Duodenal mucosa (tissue), 2 donors: ENCODE measurements around the gene ZNF827.

Experiments used
- H3K27ac ChIP-seq: one replicate; pipeline ENCODE4 v1.7.0; 2013; ENCODE audit warnings: low read depth, low read length
- H3K27me3 ChIP-seq, 2 donors: one replicate each; pipeline ENCODE4 v1.7.0; 2013; ENCODE audit warnings: low read length in 2 of 2, control low read depth in 1 of 2; ENCODE audit not compliant: insufficient read depth in 2 of 2, control insufficient read depth in 1 of 2
- H3K36me3 ChIP-seq, 2 donors: one replicate each; pipeline ENCODE4 v1.7.0; 2013; ENCODE audit warnings: low read length in 2 of 2, control low read depth in 1 of 2; ENCODE audit not compliant: insufficient read depth in 2 of 2, control insufficient read depth in 1 of 2
- H3K4me1 ChIP-seq, 2 donors: one replicate each; pipeline ENCODE4 v1.7.0; 2013; ENCODE audit warnings: low read length in 2 of 2, control low read depth in 1 of 2; ENCODE audit not compliant: insufficient read depth in 2 of 2, control insufficient read depth in 1 of 2
- H3K4me3 ChIP-seq, 2 donors: one replicate each; pipeline ENCODE4 v1.7.0; 2013; ENCODE audit warnings: low read length in 2 of 2, low read depth in 1 of 2
- H3K9ac ChIP-seq, 2 donors: one replicate each; pipeline ENCODE4 v1.7.0; 2013; ENCODE audit warnings: low read length in 2 of 2, low read depth in 1 of 2
- H3K9me3 ChIP-seq, 2 donors: one replicate each; pipeline ENCODE4 v1.7.0; 2013; ENCODE audit warnings: low read length in 2 of 2, control low read depth in 1 of 2; ENCODE audit not compliant: control insufficient read depth in 1 of 2

The ZNF827 gene

DNA sequence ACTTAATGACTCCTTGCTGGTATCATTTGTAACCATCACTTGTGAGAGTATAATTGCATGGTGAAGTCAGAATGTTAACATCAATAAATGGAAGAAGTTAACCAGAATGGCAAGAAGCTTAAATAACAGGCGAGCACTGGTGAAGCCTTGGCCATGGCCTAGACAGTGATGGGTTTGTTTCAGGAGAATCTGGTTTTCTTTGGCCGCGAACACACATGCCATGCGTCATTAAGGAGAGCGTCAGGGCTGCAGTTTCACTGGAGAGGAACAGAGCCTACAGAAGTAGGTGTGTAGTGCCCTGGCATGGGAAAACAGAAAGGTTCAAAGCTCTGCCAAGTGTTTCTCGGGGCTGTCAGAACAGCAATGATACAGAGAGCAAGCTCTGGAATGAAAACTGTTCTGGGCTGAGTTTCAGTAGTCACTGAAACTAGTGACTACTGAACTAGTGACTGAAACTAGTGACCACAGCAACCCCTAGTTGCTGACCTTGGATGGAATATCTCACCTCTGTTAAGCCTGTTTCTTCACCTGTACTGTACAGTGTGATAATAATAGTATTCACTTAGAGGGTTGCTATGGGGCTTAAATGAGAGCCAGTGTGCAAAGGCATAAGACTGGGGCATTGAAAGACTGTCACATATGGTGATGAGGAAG lies 164.9 kb downstream of the ZNF827 start:
- H3K36me3 ChIP-seq = peaks cover 11 to 61% of the 10 kb centered on the region in 2 donors
- no peak overlapping the region for H3K27ac ChIP-seq
- H3K4me1 ChIP-seq = no peaks in the 10 kb centered on the region
- no peaks in the 10 kb centered on the region for H3K27me3 ChIP-seq
- H3K9ac ChIP-seq = no peak overlapping the region
- H3K4me3 ChIP-seq = no peak overlapping the region
- no peaks in the 10 kb centered on the region for H3K9me3 ChIP-seq

DNA sequence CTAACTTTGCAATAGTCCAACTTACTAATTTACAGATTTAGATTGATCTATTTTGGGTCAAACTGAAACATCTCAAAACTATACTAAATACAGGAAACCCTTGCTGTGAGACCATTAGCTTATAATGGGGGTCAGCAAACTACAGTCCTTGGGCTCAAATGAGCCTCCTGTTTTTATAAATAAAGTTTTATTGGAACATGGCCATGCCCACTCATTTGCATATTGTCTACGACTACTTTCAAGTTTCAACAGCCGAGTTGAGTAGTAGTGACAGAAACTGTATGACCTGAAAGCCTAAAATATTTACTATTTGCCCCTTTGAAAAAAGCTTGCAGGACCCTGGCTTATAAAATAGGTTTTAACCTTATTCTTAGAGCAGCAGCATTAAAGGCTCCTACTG lies 166.3 kb downstream of the ZNF827 start:
- H3K9ac ChIP-seq = no peak overlapping the region
- no peak overlapping the region for H3K4me3 ChIP-seq
- no peaks in the 10 kb centered on the region for H3K9me3 ChIP-seq
- peaks cover 11 to 65% of the 10 kb centered on the region in 2 donors for H3K36me3 ChIP-seq
- no peaks in the 10 kb centered on the region for H3K27me3 ChIP-seq
- H3K27ac ChIP-seq = no peak overlapping the region
- H3K4me1 ChIP-seq = no peaks in the 10 kb centered on the region

DNA sequence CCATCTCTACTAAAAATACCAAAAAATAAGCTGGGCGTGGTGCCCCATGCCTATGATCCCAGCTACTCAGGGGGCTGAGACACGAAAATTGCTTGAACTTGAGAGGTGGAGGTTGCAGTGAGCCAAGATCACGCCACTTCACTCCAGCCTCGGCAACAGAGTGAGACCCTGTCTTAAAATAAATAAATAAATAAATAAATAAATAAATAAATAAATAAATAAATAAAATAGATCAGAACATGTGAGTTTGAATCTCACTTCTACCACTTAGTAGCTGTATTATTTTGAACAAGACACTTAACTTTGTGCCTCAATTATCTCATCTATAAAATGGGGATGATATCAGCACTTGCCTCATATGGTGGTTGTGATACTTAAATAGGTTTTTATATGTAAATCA lies 168.5 kb downstream of the ZNF827 start:
- Histone ChIP-seq H3K9me3 (no peaks in the 10 kb centered on the region), H3K27ac (no peak overlapping the region), H3K27me3 (no peaks in the 10 kb centered on the region), H3K4me3 (no peak overlapping the region), H3K9ac (no peak overlapping the region), H3K36me3 (peaks cover 11 to 56% of the 10 kb centered on the region in 2 donors), H3K4me1 (no peaks in the 10 kb centered on the region)

GRCh38 chr4:145769450-145770037 lies 169.1 kb downstream of the ZNF827 start:
- Histone ChIP-seq H3K4me3 (no peak overlapping the region), H3K27me3 (no peaks in the 10 kb centered on the region), H3K36me3 (peaks cover 11 to 56% of the 10 kb centered on the region in 2 donors), H3K4me1 (no peaks in the 10 kb centered on the region), H3K9ac (no peak overlapping the region), H3K9me3 (no peaks in the 10 kb centered on the region), H3K27ac (no peak overlapping the region)

GRCh38 chr4:145766273-145766672 lies 172.3 kb downstream of the ZNF827 start:
- no peaks in the 10 kb centered on the region for H3K4me1 ChIP-seq
- peaks cover 18 to 45% of the 10 kb centered on the region in 2 donors for H3K36me3 ChIP-seq
- H3K27me3 ChIP-seq = no peaks in the 10 kb centered on the region
- H3K9ac ChIP-seq = no peak overlapping the region
- H3K27ac ChIP-seq = no peak overlapping the region
- no peaks in the 10 kb centered on the region for H3K9me3 ChIP-seq
- H3K4me3 ChIP-seq = no peak overlapping the region

DNA sequence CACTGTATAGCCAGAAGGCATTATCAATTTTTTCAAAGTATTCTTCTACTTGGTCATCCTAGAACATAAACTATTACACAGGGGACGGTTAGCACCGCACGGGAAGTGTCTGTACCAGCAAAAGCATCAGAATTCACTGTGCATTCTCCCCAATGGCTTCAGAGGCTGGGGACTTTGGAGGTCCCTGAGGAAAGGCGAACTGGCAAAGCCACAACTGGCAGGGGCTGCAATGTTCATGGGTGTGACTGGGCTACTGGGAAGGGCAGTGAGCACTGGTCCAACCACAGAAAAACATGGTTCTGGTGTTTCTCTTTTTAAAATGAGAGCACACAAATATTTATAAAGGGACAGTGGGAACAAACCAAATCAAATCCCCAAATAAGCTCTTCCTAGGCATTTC lies 175.2 kb downstream of the ZNF827 start:
- H3K9ac ChIP-seq = no peak overlapping the region
- H3K27ac ChIP-seq = no peak overlapping the region
- peaks cover 24 to 58% of the 10 kb centered on the region in 2 donors for H3K36me3 ChIP-seq
- H3K4me1 ChIP-seq = no peaks in the 10 kb centered on the region
- H3K27me3 ChIP-seq = no peaks in the 10 kb centered on the region
- H3K9me3 ChIP-seq = no peaks in the 10 kb centered on the region
- no peak overlapping the region for H3K4me3 ChIP-seq

DNA sequence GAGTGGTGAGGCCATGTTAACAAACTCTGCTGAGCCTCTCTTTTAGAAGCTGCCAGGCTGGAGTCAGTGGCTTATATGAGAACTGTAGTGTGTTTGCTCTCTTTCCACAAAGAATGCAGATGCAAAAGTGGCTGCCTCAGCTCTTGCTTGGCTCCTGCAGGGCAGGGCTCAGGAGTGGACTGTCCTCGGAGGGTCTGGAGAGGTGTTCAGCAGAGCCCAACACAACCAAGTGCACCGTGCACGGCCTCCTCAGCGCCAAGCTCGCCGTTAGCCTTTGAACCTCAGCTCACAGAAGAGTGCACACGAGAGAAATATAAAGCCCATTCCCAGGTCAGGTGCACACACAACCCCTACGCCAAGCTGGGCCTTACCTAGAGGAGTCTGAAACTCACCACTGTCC lies 175.9 kb downstream of the ZNF827 start:
- Histone ChIP-seq H3K9me3 (no peaks in the 10 kb centered on the region), H3K9ac (no peak overlapping the region), H3K4me3 (no peak overlapping the region), H3K27me3 (no peaks in the 10 kb centered on the region), H3K36me3 (peaks cover 24 to 56% of the 10 kb centered on the region in 2 donors), H3K4me1 (no peaks in the 10 kb centered on the region), H3K27ac (no peak overlapping the region)

- no peak overlapping the region for H3K27ac ChIP-seq
- H3K4me3 ChIP-seq = no peak overlapping the region
- H3K27me3 ChIP-seq = no peaks in the 10 kb centered on the region
- H3K9ac ChIP-seq = no peak overlapping the region
- H3K4me1 ChIP-seq = no peaks in the 10 kb centered on the region
- peaks cover 24 to 56% of the 10 kb centered on the region in 2 donors for H3K36me3 ChIP-seq
- no peaks in the 10 kb centered on the region for H3K9me3 ChIP-seq
Measured at GRCh38 chr4:145760961-145761929, 177.4 kb downstream of the ZNF827 start.

DNA sequence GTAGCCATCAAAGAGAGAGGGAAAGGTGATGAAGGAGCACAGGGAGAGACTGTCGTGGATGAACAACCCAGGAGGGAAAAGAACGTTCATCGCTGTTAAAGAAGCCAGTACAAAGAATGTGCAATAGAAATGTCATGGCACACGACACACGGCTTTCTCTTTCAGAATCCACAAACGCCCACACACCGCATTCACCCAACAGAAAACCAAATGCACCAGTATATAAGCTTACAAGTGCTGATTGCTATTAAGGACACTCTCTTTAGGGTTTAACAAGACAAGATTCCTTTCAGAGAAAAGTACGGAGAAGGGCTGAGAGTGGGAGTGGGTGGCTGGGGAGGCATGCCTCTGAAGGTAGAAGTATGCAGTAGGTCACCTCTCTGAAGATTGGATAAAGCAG lies 178.4 kb downstream of the ZNF827 start:
- Histone ChIP-seq H3K27me3 (no peaks in the 10 kb centered on the region), H3K4me1 (no peaks in the 10 kb centered on the region), H3K9me3 (no peaks in the 10 kb centered on the region), H3K27ac (no peak overlapping the region), H3K36me3 (peaks cover 24 to 47% of the 10 kb centered on the region in 2 donors), H3K4me3 (no peak overlapping the region), H3K9ac (no peak overlapping the region)

DNA sequence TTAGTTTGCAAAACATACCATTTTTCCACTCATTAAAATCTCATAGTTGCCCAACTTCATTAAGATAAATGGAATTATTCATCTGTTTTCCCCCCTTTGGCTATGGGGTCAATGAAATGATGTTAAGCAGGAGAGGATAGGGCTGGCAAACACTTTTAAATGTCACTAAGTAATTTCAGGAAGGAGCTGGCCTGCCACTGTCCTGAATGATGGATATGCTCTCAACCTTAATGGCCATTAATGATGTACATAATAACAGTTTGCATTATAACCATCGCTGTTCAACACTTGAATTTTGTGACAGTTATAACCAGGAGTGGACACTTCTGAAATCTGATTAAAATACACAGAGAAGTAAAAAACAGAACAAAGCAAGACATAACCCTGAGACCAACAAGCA lies 181.4 kb downstream of the ZNF827 start:
- no peaks in the 10 kb centered on the region for H3K27me3 ChIP-seq
- no peak overlapping the region for H3K9ac ChIP-seq
- no peaks in the 10 kb centered on the region for H3K4me1 ChIP-seq
- H3K27ac ChIP-seq = no peak overlapping the region
- H3K36me3 ChIP-seq = peaks cover 9 to 21% of the 10 kb centered on the region in 2 donors
- H3K4me3 ChIP-seq = no peak overlapping the region
- H3K9me3 ChIP-seq = no peaks in the 10 kb centered on the region
